Common myeloid progenitor, CD34-positive (primary cell): Measurements from ENCODE around the gene ACTL6B.

Experiments used
- CTCF ChIA-PET: fragments of 350-600 bp; sonication (Branson Sonifier 250); formaldehyde crosslinking; loops from one replicate; lab custom pipeline; 2021; ENCODE audit warnings: antibody characterized with exemption; lab: Charles Lee
- POLR2A ChIA-PET: fragments of 350-600 bp; sonication (Branson Sonifier 250); formaldehyde crosslinking; loops from one replicate; lab custom pipeline; 2021; ENCODE audit warnings: antibody characterized with exemption; lab: Charles Lee
- DNase-seq, 3 donors: peaks; one replicate each; pipeline versions ENCODE4 v3.0.0 to v3.0.0-alpha.2; 2013
- H3K27ac ChIP-seq, 2 experiments: 1 replicate in 1 of 2; 2 replicates in 1 of 2; pipeline ENCODE4 v1.7.0; 2013; ENCODE audit warnings: inconsistent platforms in 2 of 2, low read length in 2 of 2, mild to moderate bottlenecking in 2 of 2, low read depth in 1 of 2, moderate library complexity in 1 of 2; ENCODE audit not compliant: severe bottlenecking in 2 of 2, insufficient read depth in 1 of 2, poor library complexity in 1 of 2
- H3K27me3 ChIP-seq, 5 experiments: replicated peaks in 2 of 5; 1 replicate in 3 of 5; 2 replicates in 2 of 5; pipeline versions ENCODE4 v1.6.1 to v1.7.0; 2013; ENCODE audit warnings: low read length in 4 of 5, mild to moderate bottlenecking in 2 of 5, moderate library complexity in 2 of 5, inconsistent platforms in 1 of 5; ENCODE audit not compliant: insufficient read depth in 5 of 5, control insufficient read depth in 4 of 5
- H3K36me3 ChIP-seq, 4 experiments: 1 replicate in 2 of 4; 2 replicates in 2 of 4; pipeline versions ENCODE4 v1.6.1 to v1.7.0; 2013; ENCODE audit warnings: low read length in 3 of 4, control low read depth in 1 of 4, mild to moderate bottlenecking in 1 of 4; ENCODE audit not compliant: control insufficient read depth in 4 of 4, insufficient read depth in 4 of 4
- H3K4me1 ChIP-seq, 4 experiments: 1 replicate in 3 of 4; 2 replicates in 1 of 4; pipeline versions ENCODE4 v1.6.1 to v1.7.1; 2013; ENCODE audit warnings: low read length in 3 of 4, mild to moderate bottlenecking in 3 of 4, control low read depth in 1 of 4, inconsistent platforms in 1 of 4, moderate library complexity in 1 of 4; ENCODE audit not compliant: control insufficient read depth in 4 of 4, insufficient read depth in 4 of 4; ENCODE audit errors: control extremely low read depth in 1 of 4
- H3K4me3 ChIP-seq, 7 experiments: 1 replicate in 4 of 7; 2 replicates in 3 of 7; pipeline versions ENCODE4 v1.5.1 to v1.7.0; 2013; ENCODE audit warnings: mild to moderate bottlenecking in 7 of 7, low read length in 6 of 7, moderate library complexity in 6 of 7, inconsistent platforms in 2 of 7, low read depth in 2 of 7, control low read depth in 1 of 7; ENCODE audit not compliant: insufficient read depth in 4 of 7, control insufficient read depth in 1 of 7; ENCODE audit errors: extremely low read depth in 1 of 7
- H3K9me3 ChIP-seq, 5 experiments: 1 replicate in 4 of 5; 2 replicates in 1 of 5; pipeline versions ENCODE4 v1.6.1 to v1.7.1; 2013; ENCODE audit warnings: low read length in 4 of 5, mild to moderate bottlenecking in 2 of 5, inconsistent platforms in 1 of 5, low read depth in 1 of 5, moderate library complexity in 1 of 5; ENCODE audit not compliant: control insufficient read depth in 4 of 5, insufficient read depth in 2 of 5; ENCODE audit errors: control extremely low read depth in 1 of 5
- WGBS: methylation state at CpG from one replicate; pipeline ENCODE4 v1.1.5; 2013; ENCODE audit not compliant: insufficient coverage; 5-methylcytosine and 5-hydroxymethylcytosine counted together

ACTL6B gene

GRCh38 chr7:100693312-100694097, 37.3 kb upstream of the ACTL6B start:
- ChIA-PET POLR2A (interaction anchor here (1.5 to 2.0 kb wide), 2 partner anchors 20 to 81 kb away, joined by 3 to 5 read pairs; partner anchors contain the start of genes GNB2 and MOSPD3), CTCF (interaction anchor here (0.8 to 8.7 kb wide), 16 partner anchors 9 to 230 kb away, joined by 3 to 80 read pairs (median 6); partner anchors contain the start of genes MOSPD3, POP7 and SPACDR)
- no peak for DNase-seq
- peaks cover 11 to 35% (median 31%) of the 10 kb centered on the region in 4 experiments for H3K4me1 ChIP-seq
- H3K4me3 ChIP-seq, result peak overlapping the region; percentile 73 to 94 (median 84)
- peak overlapping the region; percentile 33 to 81 for H3K27ac ChIP-seq
- no peaks in the 10 kb centered on the region for H3K9me3 ChIP-seq
- peaks cover 0 to 25% (median 6%) of the 10 kb centered on the region in 4 experiments for H3K36me3 ChIP-seq
- peaks cover 0 to 2% (median 0%) of the 10 kb centered on the region in 5 experiments for H3K27me3 ChIP-seq
- WGBS, result under 1% methylated on average over 64 of the region's 81 CpGs

GRCh38 chr7:100692578-100692961, 36.3 kb upstream of the ACTL6B start:
- ChIA-PET CTCF (interaction anchor here (0.8 to 8.7 kb wide), 21 partner anchors 9 to 229 kb away, joined by 3 to 80 read pairs (median 5); partner anchors contain the start of genes MOSPD3, POP7 and SPACDR), POLR2A (no interaction called here)
- H3K9me3 ChIP-seq, result no peaks in the 10 kb centered on the region
- WGBS, result 77% methylated on average over 4 of the region's 6 CpGs
- H3K27me3 ChIP-seq, result peaks cover 0 to 2% (median 0%) of the 10 kb centered on the region in 5 experiments
- H3K4me1 ChIP-seq, result peaks cover 11 to 35% (median 31%) of the 10 kb centered on the region in 4 experiments
- DNase-seq, result no peak
- peak overlapping the region in 1 of 2 experiments; percentile 81 for H3K27ac ChIP-seq
- peak overlapping the region in 6 of 7 experiments; percentile 75 to 94 (median 84) for H3K4me3 ChIP-seq
- peaks cover 0 to 34% (median 13%) of the 10 kb centered on the region in 4 experiments for H3K36me3 ChIP-seq

- peaks cover 0 to 2% (median 0%) of the 10 kb centered on the region in 5 experiments for H3K27me3 ChIP-seq
- DNase-seq, result peak; percentile 74 to 86 (median 81)
- POLR2A ChIA-PET, result no interaction called here
These were observed 35.7 kb upstream of the ACTL6B start for GRCh38 chr7:100691676-100692577.

GRCh38 chr7:100689230-100690135, 33.2 kb upstream of the ACTL6B start:
- peaks cover 11 to 29% (median 28%) of the 10 kb centered on the region in 4 experiments for H3K4me1 ChIP-seq
- no peaks in the 10 kb centered on the region for H3K9me3 ChIP-seq
- CTCF ChIA-PET, result interaction anchor here (0.8 to 8.7 kb wide), 11 partner anchors 12 to 244 kb away, joined by 3 to 80 read pairs (median 21); partner anchors contain the start of genes MOSPD3 and POP7
- POLR2A ChIA-PET, result interaction anchor here (0.6 to 0.7 kb wide), 2 partner anchors 10 to 46 kb away, joined by 3 read pairs; no protein-coding TSS in a partner anchor
- H3K36me3 ChIP-seq, result peaks cover 11 to 64% (median 33%) of the 10 kb centered on the region in 4 experiments
- no peak overlapping the region for H3K4me3 ChIP-seq
- DNase-seq, result peak in 1 of 3 donors; percentile 21
- no peaks in the 10 kb centered on the region for H3K27me3 ChIP-seq
- 93% methylated on average over 15 of the region's 18 CpGs for WGBS
- peak overlapping the region; percentile 2 to 16 for H3K27ac ChIP-seq

More at GRCh38 chr7:100691676-100692577, 35.7 kb upstream of the ACTL6B start:
- H3K27ac ChIP-seq, result no peak overlapping the region
- H3K4me3 ChIP-seq, result peak overlapping the region in 5 of 7 experiments; percentile 47 to 94 (median 85)
- peaks cover 0 to 39% (median 17%) of the 10 kb centered on the region in 4 experiments for H3K36me3 ChIP-seq
- peaks cover 11 to 35% (median 31%) of the 10 kb centered on the region in 4 experiments for H3K4me1 ChIP-seq
- WGBS, result 57% methylated on average over 15 of the region's 28 CpGs
- CTCF ChIA-PET, result interaction anchor here (0.6 to 8.7 kb wide), 26 partner anchors 8 to 232 kb away, joined by 3 to 80 read pairs (median 4); partner anchors contain the start of genes ACTL6B, MOSPD3 and POP7
- no peaks in the 10 kb centered on the region for H3K9me3 ChIP-seq

- Histone ChIP-seq H3K27ac (peak overlapping the region in 1 of 2 experiments; percentile 34), H3K27me3 (no peaks in the 10 kb centered on the region), H3K4me1 (peaks cover 11 to 28% (median 27%) of the 10 kb centered on the region in 4 experiments), H3K4me3 (no peak overlapping the region), H3K9me3 (no peaks in the 10 kb centered on the region), H3K36me3 (peaks cover 11 to 75% (median 40%) of the 10 kb centered on the region in 4 experiments)
- 89% methylated on average over 10 of the region's 16 CpGs for WGBS
- DNase-seq, result no peak
- CTCF ChIA-PET, result interaction anchor here (1.3 to 8.7 kb wide), 5 partner anchors 11 to 74 kb away, joined by 3 to 80 read pairs (median 55); partner anchors contain the start of gene MOSPD3
- POLR2A ChIA-PET, result no interaction called here
These were observed 32.1 kb upstream of the ACTL6B start for GRCh38 chr7:100688326-100688860.
